DMS 273 treated with DMSO at 0.1 percent for 48 hours (cell line): Measurements from ENCODE around the gene GLIS1.

Experiments used
- DNase-seq: peaks from one replicate; lab custom pipeline; 2025; lab: John Stamatoyannopoulos, UW

Gene GLIS1

DNA sequence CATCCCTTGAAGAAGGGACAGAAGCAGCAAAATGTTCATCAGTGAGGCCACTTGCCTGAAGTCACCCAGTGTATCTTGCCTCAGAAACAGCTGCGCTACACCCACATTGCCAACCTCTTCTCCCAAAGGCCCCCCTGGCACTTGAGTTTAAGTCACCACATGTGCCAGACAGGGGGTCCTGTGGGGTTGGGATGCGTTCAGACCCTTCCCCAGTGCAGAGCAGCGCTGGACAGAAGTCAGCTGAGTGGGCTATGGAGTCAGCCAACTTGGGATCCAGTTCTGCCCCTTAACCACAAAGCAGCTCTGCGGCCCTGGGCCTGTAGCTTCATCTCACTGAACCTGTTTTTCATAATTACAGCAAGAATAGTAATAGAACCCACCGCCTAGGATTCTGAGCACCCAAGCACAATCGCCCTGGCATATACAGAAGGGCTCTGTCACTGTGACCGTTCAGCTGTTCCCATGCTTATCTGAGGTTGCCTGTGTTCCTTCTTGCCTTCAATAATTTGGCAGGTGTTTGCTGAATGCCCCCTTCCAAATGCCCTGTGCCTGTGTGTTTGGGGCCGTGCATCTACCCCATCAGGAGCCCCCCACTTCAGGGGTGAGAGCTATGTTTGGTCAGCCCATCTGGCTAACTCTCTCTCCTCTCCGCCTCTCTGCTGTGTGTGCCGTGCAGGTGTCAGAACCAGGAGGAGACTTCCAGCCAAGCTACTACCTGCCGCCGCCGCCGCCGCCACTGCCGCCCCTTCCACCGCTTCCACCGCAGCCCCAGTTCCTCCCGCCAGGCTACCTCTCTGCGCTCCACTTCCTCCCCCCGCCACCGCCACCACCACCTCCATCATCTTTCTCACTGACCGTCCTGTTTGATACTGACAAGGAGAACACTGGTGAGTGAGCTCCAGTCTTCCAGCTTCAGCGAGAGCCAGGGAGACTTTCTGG lies 274.7 kb downstream of the GLIS1 start:
- no peak for DNase-seq

DNA sequence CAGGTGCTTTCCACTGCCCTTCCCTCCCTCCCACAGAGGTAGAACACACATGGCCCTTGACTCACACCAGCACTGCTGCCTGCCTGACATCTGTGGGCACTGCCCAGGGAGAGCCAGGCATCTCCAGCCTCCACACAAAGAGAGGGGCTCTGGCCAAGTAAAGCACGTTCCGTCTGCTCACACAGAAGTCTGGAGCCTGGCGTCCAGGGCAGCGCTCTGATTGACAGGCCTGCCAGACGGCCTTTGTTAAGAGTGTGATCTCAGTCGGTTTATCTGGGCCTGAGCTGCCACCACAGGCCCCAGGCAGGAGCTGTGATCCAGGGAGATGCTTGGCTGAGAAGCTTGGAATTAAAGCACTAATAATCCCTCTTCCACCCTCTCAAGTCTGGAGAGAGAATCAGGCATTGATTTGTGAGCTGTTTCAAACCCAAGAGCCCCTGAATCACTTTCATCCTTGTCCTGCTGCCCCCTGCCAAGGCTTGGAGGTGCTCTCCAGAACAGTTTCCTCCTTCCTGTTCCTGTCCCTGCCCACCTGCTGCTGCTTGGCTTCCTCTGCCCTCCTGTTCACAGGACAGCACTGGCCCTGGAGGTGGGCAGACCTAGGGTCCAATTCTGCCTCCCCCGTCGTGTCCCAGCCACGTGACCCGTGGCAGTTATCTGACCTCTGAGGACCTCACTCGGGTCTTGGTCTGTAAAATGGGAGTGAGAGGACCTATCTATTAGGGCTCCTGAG lies 276.0 kb downstream of the GLIS1 start:
- DNase-seq = no peak

DNA sequence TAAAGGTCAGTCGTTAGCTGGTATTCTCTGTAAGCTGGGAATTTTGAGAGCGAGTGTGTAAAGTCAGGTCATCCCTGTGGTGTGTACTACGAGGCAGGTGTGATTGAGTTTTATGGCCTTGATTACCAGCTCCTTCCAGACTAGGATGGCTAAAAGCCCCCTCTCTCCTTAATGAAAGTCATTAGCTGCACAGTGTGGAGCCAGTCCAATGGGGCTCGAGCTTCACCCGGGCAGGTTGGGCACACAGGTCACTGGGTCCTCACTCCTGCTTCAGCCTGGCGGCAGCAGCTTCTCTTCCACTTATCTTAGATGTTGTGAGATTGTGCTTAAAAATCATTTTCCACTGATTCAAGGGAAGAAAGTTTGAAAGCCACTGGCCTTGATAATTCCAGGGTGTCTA lies 276.8 kb downstream of the GLIS1 start:
- no peak for DNase-seq

DNA sequence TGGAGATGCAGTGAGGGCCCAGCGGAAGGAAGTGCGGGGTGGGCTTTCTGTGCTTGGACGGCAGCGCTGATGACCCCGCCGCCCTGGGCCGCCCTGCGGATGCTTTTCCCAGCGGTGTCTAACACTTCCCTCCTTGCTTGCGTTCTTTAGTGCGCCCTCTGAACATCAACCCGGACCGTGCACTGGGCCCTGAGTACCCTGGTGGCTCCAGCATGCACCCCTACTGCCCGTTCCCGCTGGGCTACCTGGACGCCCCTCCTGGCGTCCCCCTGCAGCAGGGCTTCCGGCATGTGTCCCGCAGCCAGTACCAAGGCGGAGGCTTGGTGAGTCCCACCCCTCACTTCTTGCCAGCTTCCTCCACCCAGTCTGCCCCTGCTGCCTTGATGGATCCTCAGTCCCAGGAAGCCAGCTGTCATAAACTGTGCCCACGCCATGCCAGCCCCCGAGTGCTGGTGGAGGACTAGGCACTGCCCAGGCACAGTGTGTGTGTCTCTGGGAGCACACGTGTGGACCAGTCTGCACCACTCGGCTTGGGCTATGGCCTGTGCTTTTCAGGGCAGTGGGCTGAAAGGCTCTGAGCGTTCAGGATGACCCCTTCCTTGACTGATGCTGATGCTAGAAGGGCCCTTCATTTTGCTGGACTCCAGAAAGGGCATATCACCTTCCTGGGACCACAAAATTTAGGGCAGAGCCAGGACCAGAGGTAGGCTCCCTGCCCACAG lies 277.5 kb downstream of the GLIS1 start:
- no peak for DNase-seq

DNA sequence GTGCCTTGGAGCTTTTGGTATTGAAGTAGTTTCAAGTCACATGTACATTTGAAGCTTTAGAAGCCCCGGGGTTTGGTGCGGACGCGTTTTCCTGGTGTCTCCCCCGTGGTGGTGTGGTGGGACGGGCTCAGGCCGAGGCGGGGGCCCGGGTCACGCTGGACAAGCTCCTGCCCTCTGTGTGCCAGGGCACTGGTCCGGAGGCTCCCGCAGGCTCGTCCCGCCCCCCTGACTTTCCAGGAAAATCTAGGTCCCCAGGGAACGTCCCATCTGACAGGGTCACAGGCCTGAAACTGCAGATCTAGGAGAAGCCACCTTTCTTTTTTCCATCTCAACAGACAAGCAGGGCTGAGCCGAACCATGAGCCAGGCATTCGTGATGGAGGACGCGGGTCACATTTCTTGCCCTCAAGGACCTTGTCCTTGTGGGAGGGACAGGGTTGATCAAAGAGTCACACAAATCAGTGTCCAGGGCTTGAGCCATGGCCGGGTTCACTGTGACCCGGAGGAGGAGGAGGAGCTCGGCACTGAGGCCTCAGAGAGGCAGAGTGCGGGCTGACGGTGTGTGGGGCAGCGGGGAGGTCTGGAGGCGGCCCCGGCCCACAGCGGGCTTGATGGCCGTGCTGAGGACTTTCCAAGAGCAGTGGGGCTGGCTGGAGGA lies 278.2 kb downstream of the GLIS1 start:
- no peak for DNase-seq

DNA sequence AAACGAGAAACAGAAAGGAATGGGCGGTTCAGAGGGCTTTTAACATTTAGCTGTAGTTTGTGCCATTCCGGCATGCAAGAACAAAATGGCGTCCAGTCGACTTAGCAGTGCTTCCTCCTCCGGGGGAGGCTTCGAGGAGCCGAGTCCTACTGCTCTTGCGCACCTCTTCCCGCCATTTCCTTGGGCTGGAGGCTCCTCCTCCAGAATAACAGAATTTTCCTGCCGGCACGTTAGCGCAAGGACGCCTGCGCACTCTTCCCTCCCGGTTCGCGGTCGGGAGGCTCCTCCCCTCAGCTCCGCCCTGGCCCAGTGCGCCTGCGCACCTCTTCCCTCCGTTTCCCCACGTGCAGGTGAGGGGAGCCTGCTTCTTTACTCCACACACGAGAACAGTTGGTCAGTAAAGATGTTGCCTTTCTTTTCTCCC lies 278.7 kb downstream of the GLIS1 start:
- no peak for DNase-seq

DNA sequence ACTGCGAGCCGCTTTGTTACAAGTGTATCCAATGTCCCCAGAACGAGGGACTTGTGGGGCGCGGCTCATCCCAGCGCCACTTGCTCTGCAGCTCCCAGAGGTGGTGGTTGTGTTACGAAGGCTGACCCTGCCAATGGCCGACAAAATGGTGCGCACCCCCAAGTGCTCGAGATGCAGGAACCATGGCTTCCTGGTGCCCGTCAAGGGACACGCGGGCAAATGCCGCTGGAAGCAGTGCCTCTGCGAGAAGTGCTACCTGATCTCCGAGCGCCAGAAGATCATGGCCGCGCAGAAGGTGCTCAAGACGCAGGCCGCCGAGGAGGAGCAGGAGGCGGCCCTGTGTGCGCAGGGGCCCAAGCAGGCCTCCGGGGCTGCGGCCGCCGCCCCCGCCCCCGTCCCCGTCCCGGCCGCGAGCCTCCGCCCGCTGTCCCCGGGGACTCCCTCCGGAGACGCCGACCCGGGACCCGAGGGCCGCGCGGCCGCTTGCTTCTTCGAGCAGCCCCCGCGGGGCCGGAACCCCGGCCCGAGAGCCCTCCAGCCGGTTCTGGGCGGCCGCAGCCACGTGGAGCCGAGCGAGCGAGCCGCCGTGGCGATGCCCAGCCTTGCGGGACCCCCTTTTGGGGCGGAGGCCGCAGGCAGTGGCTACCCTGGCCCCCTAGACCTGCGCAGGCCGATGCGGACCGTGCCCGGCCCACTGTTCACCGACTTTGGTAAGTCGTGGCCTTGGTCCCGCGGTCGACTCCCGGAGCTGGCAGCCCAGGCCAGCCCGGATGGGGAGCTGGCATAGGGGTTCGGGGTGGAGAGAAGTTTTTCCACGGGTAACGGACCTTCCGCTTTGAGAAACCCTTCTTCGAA lies 279.4 kb downstream of the GLIS1 start, which contains the start of gene DMRTB1:
Gene DMRTB1, plus strand, starts transcription at position 79 of the 855 bp plus-strand sequence. Its CDS starts 55 bp downstream, at position 134.
- DNase-seq = no peak

DNA sequence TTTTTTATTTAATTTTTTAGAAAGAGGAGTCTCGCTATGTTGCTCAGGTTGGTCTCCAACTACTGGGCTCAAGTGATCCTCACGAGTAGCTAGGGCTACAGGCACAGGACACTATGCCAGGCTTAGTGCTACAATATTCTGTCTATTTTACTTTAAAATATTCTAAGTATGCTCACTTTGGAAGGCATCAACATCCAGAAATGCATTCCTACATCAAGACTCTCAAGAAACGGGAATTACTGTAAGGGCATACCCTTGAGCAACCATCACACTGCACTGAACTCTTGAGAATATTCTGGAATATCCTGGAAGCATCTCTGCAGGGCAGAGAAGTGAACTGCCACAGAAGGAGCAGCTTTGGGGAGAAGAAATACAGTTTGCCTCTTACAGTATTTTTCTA lies 280.3 kb downstream of the GLIS1 start:
- DNase-seq = no peak
